Measurements from ENCODE around the gene TBC1D16.

Gene TBC1D16

GRCh38 chr17:79936050-79936449, 99.6 kb downstream of the TBC1D16 start:
- peaks cover 0 to 6% of the 10 kb centered on the region in 2 experiments for H3K4me1 ChIP-seq (ENCODE audit: control insufficient read depth in 1 of 2, insufficient read depth in 1 of 2, low read depth in 1 of 2, low read length in 1 of 2)
- H3K4me3 ChIP-seq (ENCODE audit: low read depth in 1 of 2, low read length in 1 of 2), result no peak overlapping the region
- TF ChIP-seq CTCF (IDR thresholded peaks at IDR 0.05), result no peak
- no peak overlapping the region for H3K27ac ChIP-seq
- peaks cover 74% of the 10 kb centered on the region for H3K27me3 ChIP-seq
- no peaks in the 10 kb centered on the region for H3K36me3 ChIP-seq
- H3K9me3 ChIP-seq, result no peaks in the 10 kb centered on the region

- Histone ChIP-seq H3K9me3 (no peaks in the 10 kb centered on the region), H3K36me3 (no peaks in the 10 kb centered on the region), H3K27me3 (peaks cover 75% of the 10 kb centered on the region), H3K27ac (no peak overlapping the region), H3K4me3 (ENCODE audit: low read depth in 1 of 2, low read length in 1 of 2) (no peak overlapping the region), H3K4me1 (ENCODE audit: control insufficient read depth in 1 of 2, insufficient read depth in 1 of 2, low read depth in 1 of 2, low read length in 1 of 2) (peaks cover 0 to 6% of the 10 kb centered on the region in 2 experiments)
- no peak for TF ChIP-seq CTCF (IDR thresholded peaks at IDR 0.05)
Observed at GRCh38 chr17:79935197-79935885, 100.3 kb downstream of the TBC1D16 start.

GRCh38 chr17:79934653-79934970, 101.1 kb downstream of the TBC1D16 start:
- no peak for TF ChIP-seq CTCF (IDR thresholded peaks at IDR 0.05)
- Histone ChIP-seq H3K27me3 (peaks cover 81% of the 10 kb centered on the region), H3K4me3 (ENCODE audit: low read depth in 1 of 2, low read length in 1 of 2) (no peak overlapping the region), H3K27ac (no peak overlapping the region), H3K4me1 (ENCODE audit: control insufficient read depth in 1 of 2, insufficient read depth in 1 of 2, low read depth in 1 of 2, low read length in 1 of 2) (peaks cover 0 to 6% of the 10 kb centered on the region in 2 experiments), H3K9me3 (no peaks in the 10 kb centered on the region), H3K36me3 (no peaks in the 10 kb centered on the region)

- Histone ChIP-seq H3K36me3 (no peaks in the 10 kb centered on the region), H3K9me3 (no peaks in the 10 kb centered on the region), H3K27me3 (peaks cover 86% of the 10 kb centered on the region), H3K4me1 (ENCODE audit: control insufficient read depth in 1 of 2, insufficient read depth in 1 of 2, low read depth in 1 of 2, low read length in 1 of 2) (peaks cover 0 to 6% of the 10 kb centered on the region in 2 experiments), H3K27ac (no peak overlapping the region), H3K4me3 (ENCODE audit: low read depth in 1 of 2, low read length in 1 of 2) (no peak overlapping the region)
- no peak for TF ChIP-seq CTCF (IDR thresholded peaks at IDR 0.05)
Observed at GRCh38 chr17:79933863-79934652, 101.6 kb downstream of the TBC1D16 start.

GRCh38 chr17:79932451-79933306, 103.0 kb downstream of the TBC1D16 start:
- no peaks in the 10 kb centered on the region for H3K9me3 ChIP-seq

More at GRCh38 chr17:79932451-79933306, 103.0 kb downstream of the TBC1D16 start:
- Histone ChIP-seq H3K27me3 (peaks cover 93% of the 10 kb centered on the region), H3K4me3 (ENCODE audit: low read depth in 1 of 2, low read length in 1 of 2) (no peak overlapping the region), H3K4me1 (ENCODE audit: control insufficient read depth in 1 of 2, insufficient read depth in 1 of 2, low read depth in 1 of 2, low read length in 1 of 2) (peaks cover 0 to 6% of the 10 kb centered on the region in 2 experiments), H3K27ac (no peak overlapping the region), H3K36me3 (no peaks in the 10 kb centered on the region)
- no peak for TF ChIP-seq CTCF (IDR thresholded peaks at IDR 0.05)
